ENCODE data around the gene SMPDL3B.

The SMPDL3B gene

GRCh38 chr1:27979151-27979858 lies 44.5 kb downstream of the SMPDL3B start:
- DNase-seq (ENCODE audit: low read depth), result peak; percentile 61
- peak; percentile 57 for TF ChIP-seq CTCF (IDR thresholded peaks at IDR 0.05; ENCODE audit: control insufficient read depth, extremely low read depth, insufficient read depth)
- no peak overlapping the region for H3K4me3 ChIP-seq (ENCODE audit: low read depth, low read length)

GRCh38 chr1:27979859-27980201 lies 45.0 kb downstream of the SMPDL3B start:
- no peak for TF ChIP-seq CTCF (IDR thresholded peaks at IDR 0.05; ENCODE audit: control insufficient read depth, extremely low read depth, insufficient read depth)
- no peak overlapping the region for H3K4me3 ChIP-seq (ENCODE audit: low read depth, low read length)
- DNase-seq (ENCODE audit: low read depth), result no peak

- no peak for DNase-seq (ENCODE audit: low read depth)
- no peak for TF ChIP-seq CTCF (IDR thresholded peaks at IDR 0.05; ENCODE audit: control insufficient read depth, extremely low read depth, insufficient read depth)
- H3K4me3 ChIP-seq (ENCODE audit: low read depth, low read length), result no peak overlapping the region
Measured at GRCh38 chr1:27980216-27980845, 45.5 kb downstream of the SMPDL3B start.

- DNase-seq (ENCODE audit: low read depth), result no peak
- TF ChIP-seq CTCF (IDR thresholded peaks at IDR 0.05; ENCODE audit: control insufficient read depth, extremely low read depth, insufficient read depth), result no peak
- H3K4me3 ChIP-seq (ENCODE audit: low read depth, low read length), result no peak overlapping the region
Measured at GRCh38 chr1:27981145-27981544, 46.3 kb downstream of the SMPDL3B start.

- H3K4me3 ChIP-seq (ENCODE audit: low read depth, low read length), result no peak overlapping the region
- DNase-seq (ENCODE audit: low read depth), result no peak
- no peak for TF ChIP-seq CTCF (IDR thresholded peaks at IDR 0.05; ENCODE audit: control insufficient read depth, extremely low read depth, insufficient read depth)
Measured at GRCh38 chr1:27990920-27991537, 56.2 kb downstream of the SMPDL3B start.

- DNase-seq (ENCODE audit: low read depth), result no peak
- TF ChIP-seq CTCF (IDR thresholded peaks at IDR 0.05; ENCODE audit: control insufficient read depth, extremely low read depth, insufficient read depth), result no peak
- H3K4me3 ChIP-seq (ENCODE audit: low read depth, low read length), result no peak overlapping the region
Measured at GRCh38 chr1:27992276-27992675, 57.5 kb downstream of the SMPDL3B start.

Data from LNCaP clone FGC (cell line).